Testis (tissue), 2 donors: ENCODE measurements around the gene LAMA3.

Experiments
- CTCF ChIP-seq, 3 experiments: fragments of 450-650 bp in 2 of 3; fragments of 200-600 bp in 1 of 3; sonication (generic) in 1 of 3; IDR thresholded peaks; one replicate each; pipeline ENCODE4 v1.5.1; 2016 to 2019; ENCODE audit warnings: antibody characterized with exemption in 3 of 3, mild to moderate bottlenecking in 2 of 3, moderate library complexity in 1 of 3
- POLR2A ChIP-seq: fragments of 450-650 bp; IDR thresholded peaks from one replicate; pipeline ENCODE4 v1.6.1; 2017; ENCODE audit warnings: antibody characterized with exemption, mild to moderate bottlenecking, moderate library complexity

GRCh38 chr18:23934252-23934651 lies 245.0 kb downstream of the LAMA3 start:
- TF ChIP-seq CTCF (IDR thresholded peaks at IDR 0.05) (no peak), POLR2A (no peak)
